ENCODE results near the gene IPO4. TPM values are rescaled to one million over a fixed set of nuclear protein-coding genes. Genes with fewer than 3 reads are reported as not detected.

The IPO4 gene
- total and polyA plus RNA-seq, 2 of the 13 experiments (the other 11 are each of a cell fraction or from before 2014, with no cell fraction given): 39.0 to 179 TPM

GRCh38 chr14:24188251-24189058 lies at the start of gene IPO4 (continued):
- TF ChIP-seq ZNF513 (CRISPR knock-in tag; conservative IDR thresholded peaks at IDR 0.05) (peak; percentile 98; the same call in 1 of the 2 replicates), NFRKB (IDR thresholded peaks at IDR 0.05) (no peak), POLR2AphosphoS5 (IDR thresholded peaks at IDR 0.05; ENCODE audit: low read depth, low read length) (peak; percentile 97), AFF4 (CRISPR knock-in tag; IDR thresholded peaks at IDR 0.05) (peak; percentile 95), HBP1 (CRISPR knock-in tag; IDR thresholded peaks at IDR 0.05; ENCODE audit: low read depth) (peak; percentile 98), GMEB1 (CRISPR knock-in tag; IDR thresholded peaks at IDR 0.05; ENCODE audit: borderline replicate concordance) (peak; percentile 91; the same call in 1 of the 2 replicates), FOXP1 (IDR thresholded peaks at IDR 0.05) (no peak), FOXP1 (CRISPR knock-in tag; IDR thresholded peaks at IDR 0.05) (peak; percentile 70), NFYB (CRISPR knock-in tag; IDR thresholded peaks at IDR 0.05) (peak; percentile 60), NCOA1 (CRISPR knock-in tag; IDR thresholded peaks at IDR 0.05) (peak; percentile 96; the same call in 1 of the 2 replicates), ZNF577 (CRISPR knock-in tag; IDR thresholded peaks at IDR 0.05; ENCODE audit: borderline replicate concordance, low read depth) (peak; percentile 98; the same call in 1 of the 2 replicates), ZNF512 (CRISPR knock-in tag; IDR thresholded peaks at IDR 0.05) (peak; percentile 79), ZNF251 (CRISPR knock-in tag; IDR thresholded peaks at IDR 0.05) (peak; percentile 96), IRF2 (CRISPR knock-in tag; IDR thresholded peaks at IDR 0.05) (peak; percentile 100), MED1 (CRISPR knock-in tag; IDR thresholded peaks at IDR 0.05) (peak; percentile 97), ARNT2 (CRISPR knock-in tag; IDR thresholded peaks at IDR 0.05; ENCODE audit: low read depth) (peak; percentile 98), ZNF790 (CRISPR knock-in tag; IDR thresholded peaks at IDR 0.05; ENCODE audit: borderline replicate concordance) (peak; percentile 88)

Data from HepG2 (cell line).